GM19463 (cell line): ENCODE measurements around the gene HDGFL3.
"Not testable (repeated sequence)": the region's sequence is repeated elsewhere in the genome, so short reads cannot be mapped to it uniquely, and the experiment has no call there.

Experiments used
- ATAC-seq: cut with Tn5 transposase; IDR thresholded peaks from one replicate; pipeline ENCODE4 v1.9.1; 2021; ENCODE audit warnings: mild to moderate bottlenecking, moderate library complexity; ENCODE audit not compliant: unreplicated experiment

HDGFL3 gene

DNA sequence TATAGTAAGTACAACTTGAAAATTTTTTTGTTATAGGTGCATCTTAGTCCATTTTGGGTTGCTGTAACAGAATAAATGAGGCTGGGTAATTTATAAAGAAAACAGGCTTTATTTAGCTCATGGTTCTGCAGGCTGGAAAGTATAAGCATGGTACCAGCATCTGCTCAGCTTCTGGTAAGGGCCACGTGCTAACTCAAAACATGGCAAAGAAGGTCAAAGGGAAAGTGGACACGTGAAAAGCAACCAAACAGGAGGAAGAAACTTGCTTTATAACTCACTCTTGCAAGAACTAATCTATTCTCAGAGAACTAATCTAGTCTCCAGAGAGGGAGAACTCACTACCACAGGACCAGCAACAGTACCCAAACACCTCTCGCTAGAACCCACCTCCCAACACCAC is 9.1 kb downstream of the HDGFL3 start:
- ATAC-seq, result no peak

DNA sequence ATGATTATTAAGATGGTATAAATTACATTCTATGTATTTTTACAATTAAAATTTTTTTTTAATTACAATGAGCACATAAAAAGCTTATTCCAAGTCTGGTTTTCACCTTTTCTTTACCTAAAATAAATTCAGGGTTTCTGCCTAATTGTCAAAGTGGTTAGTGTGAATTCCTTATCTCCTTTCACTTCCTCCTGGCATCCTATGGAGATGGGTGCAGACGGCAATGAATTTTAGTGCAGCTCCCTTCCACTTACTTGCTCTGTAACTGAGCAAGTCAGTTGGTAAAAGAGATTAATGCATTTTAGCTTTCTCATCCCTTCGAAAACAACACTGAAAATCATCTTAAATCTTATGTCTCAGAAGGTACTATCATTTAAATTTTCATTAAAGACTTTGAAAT is 13.1 kb downstream of the HDGFL3 start:
- ATAC-seq, result no peak

GRCh38 chr15:83193721-83194120 is 13.9 kb downstream of the HDGFL3 start:
- no peak for ATAC-seq

- ATAC-seq, result no peak
These were observed 14.9 kb downstream of the HDGFL3 start for GRCh38 chr15:83192742-83193141.

DNA sequence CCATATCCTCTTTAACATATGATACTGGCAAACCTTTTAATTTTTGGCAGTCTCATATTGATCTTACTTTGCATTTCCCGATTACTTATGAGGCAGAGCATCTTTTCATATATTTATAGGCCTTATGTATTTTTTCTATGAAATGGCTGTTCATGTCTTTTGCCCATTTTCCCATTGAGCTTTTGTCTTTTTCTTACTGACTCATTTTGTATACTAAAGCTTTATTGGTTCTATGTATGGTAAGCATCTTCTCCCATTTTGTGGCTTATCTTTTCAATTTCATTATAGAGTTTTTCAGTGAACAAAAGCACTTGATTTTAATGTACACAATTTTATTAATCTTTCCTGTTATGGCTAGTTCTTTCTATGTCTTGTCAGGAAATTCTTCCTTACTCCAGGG is 17.2 kb downstream of the HDGFL3 start:
- ATAC-seq, result no peak

DNA sequence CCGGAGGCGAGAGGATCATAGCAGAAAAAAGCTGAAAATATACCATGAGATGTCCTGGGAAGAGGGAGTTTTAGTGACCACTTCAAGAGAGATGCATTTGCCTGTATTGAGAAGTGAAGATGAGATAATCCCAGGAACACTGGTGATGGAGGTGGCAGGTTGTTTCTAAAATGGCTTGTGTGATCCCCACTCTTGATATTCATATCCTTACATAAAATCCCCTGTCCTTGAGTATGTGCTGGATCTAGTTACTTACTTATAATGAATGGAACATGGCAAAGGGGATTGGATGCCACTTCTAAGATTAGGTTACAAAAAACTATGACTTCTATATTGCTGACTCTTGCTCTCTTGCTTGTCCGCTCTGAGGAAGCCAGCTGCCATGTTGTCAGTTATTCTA is 22.1 kb downstream of the HDGFL3 start:
- ATAC-seq, result no peak

DNA sequence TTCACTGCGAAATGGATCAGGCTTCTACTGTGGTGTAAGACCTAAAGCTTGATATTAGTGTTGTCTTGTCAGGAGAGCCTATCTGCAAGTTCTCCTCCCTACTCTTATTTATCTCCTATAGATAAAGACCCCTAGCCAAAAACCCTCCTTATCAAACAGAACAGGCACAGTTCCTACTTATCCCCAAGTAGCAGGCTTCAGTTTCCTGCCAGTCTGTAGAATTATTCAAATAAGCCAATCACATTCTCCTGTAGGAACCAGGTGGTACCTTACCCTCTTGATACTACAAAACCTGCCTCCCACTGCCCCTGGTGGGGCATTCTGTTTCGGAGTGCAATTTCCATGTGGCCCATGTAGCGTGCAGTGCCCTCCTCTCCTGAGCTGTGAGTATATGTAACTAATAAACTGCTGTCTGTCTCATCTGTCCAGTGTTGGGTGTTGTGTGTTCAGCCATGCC is 28.7 kb downstream of the HDGFL3 start:
- no peak for ATAC-seq

GRCh38 chr15:83178390-83178789 is 29.2 kb downstream of the HDGFL3 start:
- no peak for ATAC-seq

DNA sequence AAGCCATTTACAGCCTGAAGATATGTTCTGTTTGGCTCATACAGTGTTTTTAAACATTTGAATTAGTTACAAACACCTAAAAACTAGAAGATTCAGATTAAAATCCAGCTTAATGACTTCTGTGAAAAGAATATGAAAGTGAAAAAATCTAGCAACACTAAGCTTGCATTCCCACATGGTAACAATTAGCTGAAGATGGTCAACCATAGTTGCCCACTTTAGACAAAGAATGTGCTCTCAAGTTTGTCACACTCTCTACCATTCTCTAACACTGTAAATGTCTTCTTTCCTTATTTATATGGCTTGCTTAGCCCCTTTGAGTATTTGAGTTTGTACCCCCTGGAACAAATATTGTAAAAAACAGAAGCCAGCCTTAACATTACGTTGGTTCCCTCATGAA is 32.7 kb downstream of the HDGFL3 start:
- no peak for ATAC-seq

DNA sequence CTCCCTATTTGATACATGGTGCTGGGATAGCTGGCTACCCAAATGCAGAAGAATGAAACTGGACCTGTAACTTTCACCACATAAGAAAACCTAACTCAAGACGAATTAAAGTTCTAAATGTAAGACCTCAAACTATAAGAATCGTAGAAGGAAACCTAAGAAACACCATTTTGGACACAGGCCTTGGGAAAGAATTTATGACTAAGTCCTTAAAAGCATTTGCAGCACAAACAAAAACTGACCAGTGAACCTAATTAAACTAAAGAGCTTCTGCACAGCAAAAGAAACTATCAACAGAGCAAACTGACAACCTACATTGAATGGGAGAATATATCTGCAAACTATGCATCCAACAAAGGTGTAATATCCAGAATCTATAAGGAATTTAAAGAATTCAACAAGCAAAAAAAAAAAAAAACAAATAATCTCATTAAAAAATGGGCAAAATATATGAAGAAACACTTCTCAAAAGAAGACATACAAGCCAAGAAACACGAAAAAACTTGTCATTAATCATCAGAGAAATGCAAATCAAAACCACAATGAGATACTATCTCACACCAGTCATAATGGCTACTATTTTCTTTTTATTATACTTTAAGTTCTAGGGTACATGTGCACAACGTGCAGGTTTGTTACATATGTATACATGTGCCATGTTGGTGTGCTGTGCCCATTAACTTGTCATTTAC is 37.0 kb downstream of the HDGFL3 start:
- no peak for ATAC-seq

DNA sequence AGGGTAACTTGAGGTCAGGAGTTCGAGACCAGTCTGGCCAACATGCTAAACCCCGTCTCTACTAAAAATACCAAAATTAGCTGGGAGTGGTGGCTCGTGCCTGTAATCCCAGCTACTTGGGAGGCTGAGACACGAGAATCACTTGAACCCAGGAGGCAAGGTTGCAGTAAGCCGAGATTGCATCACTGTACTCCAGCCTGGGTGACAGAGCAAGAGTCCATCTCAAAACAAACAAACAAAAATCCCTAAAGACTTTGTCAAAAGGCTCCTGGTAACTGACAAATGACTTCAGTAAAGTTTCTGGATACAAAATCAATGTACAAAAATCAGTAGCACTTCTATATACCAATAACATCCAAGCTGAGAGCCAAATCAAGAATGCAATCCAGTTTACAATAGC is 38.0 kb downstream of the HDGFL3 start:
- ATAC-seq, result not testable (repeated sequence)

DNA sequence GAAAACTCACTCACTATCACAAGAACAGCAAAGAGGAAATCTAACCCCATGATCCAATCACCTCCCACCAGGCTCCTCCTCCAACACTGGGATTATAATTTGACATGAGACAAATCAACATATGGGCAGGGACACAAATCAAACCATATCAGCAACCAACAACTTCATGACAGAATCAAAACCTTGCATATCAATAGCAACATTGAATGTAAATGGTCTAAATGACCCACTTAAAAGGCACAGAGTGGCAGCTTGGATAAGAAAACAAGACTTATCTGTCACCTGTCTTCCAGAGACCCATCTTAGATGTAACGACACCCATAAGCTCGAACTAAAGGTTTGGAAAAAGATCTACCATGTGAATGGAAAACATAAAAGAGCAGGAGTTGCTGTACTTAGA is 40.8 kb downstream of the HDGFL3 start:
- no peak for ATAC-seq

GRCh38 chr15:83166218-83166617 is 41.4 kb downstream of the HDGFL3 start:
- ATAC-seq, result no peak

DNA sequence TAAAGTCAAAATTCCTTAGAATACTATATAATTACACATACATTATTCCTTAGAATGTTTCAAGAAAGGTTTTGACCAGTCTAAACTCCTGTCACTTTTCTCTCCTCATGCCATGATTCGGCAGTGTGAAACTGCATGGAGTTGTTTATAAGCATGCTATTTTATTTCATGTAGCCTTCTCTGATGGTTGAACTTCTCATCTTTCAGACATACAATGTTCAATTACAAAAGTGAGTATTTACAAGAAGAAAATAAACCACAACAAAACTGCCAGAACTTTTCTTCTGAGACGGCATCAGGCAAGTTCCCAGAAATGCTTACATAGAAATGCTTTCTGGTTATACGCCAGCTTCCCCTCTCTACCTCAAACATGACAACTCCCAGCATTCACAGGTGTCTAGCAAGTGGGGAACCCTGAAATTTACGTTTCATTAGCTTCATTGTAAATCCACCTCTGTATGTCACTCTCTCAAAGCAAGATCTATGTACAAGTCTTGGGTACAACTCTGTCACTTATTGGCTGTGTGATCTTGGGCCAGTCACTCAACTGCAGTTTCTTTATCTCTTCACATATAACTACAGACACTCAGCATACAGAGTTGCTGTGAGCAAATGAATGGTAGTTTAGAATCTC is 42.7 kb downstream of the HDGFL3 start:
- ATAC-seq, result no peak

GRCh38 chr15:83164111-83164770 is 43.4 kb downstream of the HDGFL3 start:
- ATAC-seq, result no peak

DNA sequence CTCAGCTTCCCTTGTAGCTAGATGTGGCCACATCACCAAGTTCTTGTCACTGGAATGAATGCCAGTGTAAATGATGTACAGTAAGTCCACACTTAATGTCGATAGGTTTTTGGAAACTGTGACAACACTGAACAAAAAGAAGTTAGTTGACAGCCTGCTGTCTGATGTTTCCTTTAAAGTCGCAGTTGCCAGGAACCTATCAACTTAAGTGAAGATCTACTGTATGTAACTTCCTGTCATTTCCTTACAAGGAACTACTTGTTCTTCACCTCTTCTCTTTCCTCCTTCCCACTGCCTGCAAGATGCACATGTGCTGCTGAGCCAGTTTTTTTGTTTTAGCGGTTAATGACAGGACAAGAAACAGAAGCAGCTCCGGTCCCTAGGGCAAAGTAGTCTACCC is 44.6 kb downstream of the HDGFL3 start:
- no peak for ATAC-seq

- no peak for ATAC-seq
These were observed 46.9 kb downstream of the HDGFL3 start for GRCh38 chr15:83160741-83161140.

DNA sequence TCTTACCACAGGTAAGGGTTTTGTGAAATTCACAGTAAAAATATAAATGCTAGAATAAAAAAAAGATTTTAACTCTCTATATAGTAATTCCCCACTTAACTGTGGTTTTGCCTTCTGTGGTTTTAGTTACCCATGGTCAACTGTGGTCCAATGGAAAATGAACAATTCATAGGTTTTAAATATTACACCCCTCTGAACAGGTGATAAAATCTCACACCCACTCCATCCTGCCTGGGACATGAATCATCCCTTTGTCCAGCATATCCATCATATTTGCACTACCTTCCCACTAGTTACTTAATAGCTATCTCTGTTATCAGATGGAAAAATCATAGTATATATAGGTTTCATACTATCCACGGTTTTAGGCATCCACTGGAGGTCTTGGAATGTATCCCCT is 49.2 kb downstream of the HDGFL3 start:
- ATAC-seq, result no peak

- no peak for ATAC-seq
These were observed 51.7 kb downstream of the HDGFL3 start for GRCh38 chr15:83155942-83156341.

GRCh38 chr15:83153288-83153687 is 54.3 kb downstream of the HDGFL3 start:
- no peak for ATAC-seq

- ATAC-seq, result no peak
These were observed 62.9 kb downstream of the HDGFL3 start for GRCh38 chr15:83144771-83145170.

- not testable (repeated sequence) for ATAC-seq
These were observed 65.5 kb downstream of the HDGFL3 start for GRCh38 chr15:83142151-83142550.
